Panc1 (cell line): ENCODE data around the gene ATAD2B. TPM values are rescaled to one million over a fixed set of nuclear protein-coding genes. Genes with fewer than 3 reads are reported as not detected.

Source experiments
- ATAC-seq: fragments of 200-7000 bp; cut with Tn5 transposase; 2 replicates; pipeline ENCODE4 v1.9.1; 2020; ENCODE audit warnings: mild to moderate bottlenecking, moderate library complexity
- BruUV-seq: library from RNA; stranded (reverse); fragments of 400-500 nt; replicated peaks from 2 replicates; lab custom pipeline; 2021; lab: Mats Ljungman, UMichigan
- CTCF ChIA-PET: fragments of 300-600 bp; sonication (Branson Sonifier 250); formaldehyde crosslinking; loops from one replicate; lab custom pipeline; 2022; ENCODE audit warnings: antibody characterized with exemption; lab: Charles Lee
- POLR2A ChIA-PET: fragments of 300-600 bp; sonication (Branson Sonifier 250); formaldehyde crosslinking; loops from one replicate; lab custom pipeline; 2022; ENCODE audit warnings: antibody characterized with exemption; lab: Charles Lee
- DNase-seq: peaks from one replicate; pipeline ENCODE4 v3.0.0-alpha.2; 2010; ENCODE audit warnings: low read depth, low spot score
- H3K27ac ChIP-seq: 2 replicates; pipeline ENCODE4 v1.5.1; 2011; ENCODE audit warnings: mild to moderate bottlenecking, low read length, inconsistent platforms
- H3K27me3 ChIP-seq: fragments of 200-500 bp; sonication (Bioruptor generic); 2 replicates; pipeline ENCODE4 v1.6.0; 2014; ENCODE audit warnings: low read length, inconsistent platforms; ENCODE audit not compliant: control insufficient read depth, insufficient read depth
- H3K36me3 ChIP-seq: fragments of 200-500 bp; sonication (Bioruptor generic); 2 replicates; pipeline ENCODE4 v1.5.1; 2014; ENCODE audit warnings: inconsistent platforms, mild to moderate bottlenecking, low read length, moderate library complexity; ENCODE audit not compliant: control insufficient read depth, insufficient read depth
- H3K4me1 ChIP-seq: 2 replicates; pipeline ENCODE4 v1.5.1; 2011; ENCODE audit warnings: inconsistent platforms, mild to moderate bottlenecking, low read length, moderate library complexity; ENCODE audit not compliant: control insufficient read depth, insufficient read depth
- H3K4me3 ChIP-seq, 2 experiments: 2 replicates each; pipeline ENCODE4 v1.5.1; 2011 to 2012; ENCODE audit warnings: low read depth in 2 of 2, low read length in 2 of 2, mild to moderate bottlenecking in 2 of 2, inconsistent platforms in 1 of 2, moderate library complexity in 1 of 2
- H3K9me3 ChIP-seq: fragments of 200-500 bp; sonication (Bioruptor generic); 2 replicates; pipeline ENCODE4 v1.5.1; 2014; ENCODE audit warnings: low read depth, mild to moderate bottlenecking, inconsistent platforms, low read length, moderate library complexity; ENCODE audit not compliant: control insufficient read depth, insufficient read depth
- CTCF ChIP-seq: fragments of 450-650 bp; IDR thresholded peaks from 2 replicates; pipeline ENCODE4 v1.5.1; 2017; ENCODE audit warnings: mild to moderate bottlenecking
- POLR2AphosphoS5 ChIP-seq: IDR thresholded peaks from 2 replicates; pipeline ENCODE4 v1.6.1; 2012; ENCODE audit warnings: mild to moderate bottlenecking, low read depth, low read length, moderate library complexity
- REST ChIP-seq, 2 experiments: IDR thresholded peaks; 2 replicates each; pipeline ENCODE4 v1.6.1; 2011 to 2012; ENCODE audit warnings: low read depth in 2 of 2, control low read depth in 1 of 2, low read length in 1 of 2, mild to moderate bottlenecking in 1 of 2, moderate library complexity in 1 of 2; ENCODE audit not compliant: insufficient read depth in 1 of 2
- SIN3A ChIP-seq: IDR thresholded peaks from 2 replicates; pipeline ENCODE4 v1.6.1; 2012; ENCODE audit warnings: low read depth, mild to moderate bottlenecking, low read length, moderate library complexity, borderline replicate concordance; ENCODE audit not compliant: insufficient read depth
- TCF7L2 ChIP-seq: IDR thresholded peaks from 2 replicates; pipeline ENCODE4 v1.6.1; 2011; ENCODE audit warnings: mild to moderate bottlenecking, low read depth, low read length, inconsistent platforms
- in situ Hi-C: cut with HindIII; loops from 2 replicates; pipeline ENCODE4 v1.10.0; 2016; ENCODE audit warnings: low sequenced_read_pairs, low pct_unique_long_range_greater_than_20kb
- intact Hi-C: fragments of 100-400 bp; cut with micrococcal nuclease; formaldehyde crosslinking; loops from one replicate; pipeline ENCODE4 v1.10.0; 2022; ENCODE audit not compliant: unreplicated experiment
- total RNA-seq: library from RNA; stranded (reverse); gene quantifications from one replicate; pipeline ENCODE4 v1.2.1, GENCODE V29; 2021; ENCODE audit not compliant: unreplicated experiment

Gene ATAD2B
- total RNA-seq, 1 experiment from 2014 or later, result 17.9 TPM

- H3K4me3 ChIP-seq, result no peak overlapping the region
- no peak for ATAC-seq
- no peak overlapping the region for H3K27ac ChIP-seq
- DNase-seq, result no peak
- peaks cover 9% of the 10 kb centered on the region; the same call in 1 of the 2 replicates for H3K4me1 ChIP-seq
- H3K9me3 ChIP-seq, result no peaks in the 10 kb centered on the region
- no peaks in the 10 kb centered on the region for H3K36me3 ChIP-seq
- H3K27me3 ChIP-seq, result no peaks in the 10 kb centered on the region
- TF ChIP-seq POLR2AphosphoS5 (no peak), TCF7L2 (no peak), CTCF (no peak), REST (IDR thresholded peaks at IDR 0.05; ENCODE audit: insufficient read depth in 1 of 2, low read depth in 2 of 2, low read length in 1 of 2) (no peak), SIN3A (no peak)
- ChIA-PET CTCF (interaction anchor here (0.6 kb wide), 1 partner anchor 192 kb away, joined by 3 read pairs; no protein-coding TSS in a partner anchor), POLR2A (no interaction called here)
- intact Hi-C loops (no loop called here), in situ Hi-C loops (no loop called here)
- BruUV-seq, result no TSS peak
These were observed 17.6 kb upstream of the ATAD2B start for GRCh38 chr2:23944527-23944926.

GRCh38 chr2:23943666-23944065 is 16.7 kb upstream of the ATAD2B start:
- in situ Hi-C loops, result no loop called here
- intact Hi-C loops, result no loop called here
- no peak for TF ChIP-seq SIN3A
- TF ChIP-seq REST (IDR thresholded peaks at IDR 0.05; ENCODE audit: insufficient read depth in 1 of 2, low read depth in 2 of 2, low read length in 1 of 2), result no peak
- TF ChIP-seq TCF7L2, result no peak
- no peak for TF ChIP-seq POLR2AphosphoS5
- no peak for TF ChIP-seq CTCF
- Histone ChIP-seq H3K9me3 (no peaks in the 10 kb centered on the region), H3K27ac (no peak overlapping the region), H3K27me3 (no peaks in the 10 kb centered on the region), H3K36me3 (no peaks in the 10 kb centered on the region), H3K4me3 (no peak overlapping the region), H3K4me1 (peaks cover 17% of the 10 kb centered on the region; the same call in 1 of the 2 replicates)
- ChIA-PET POLR2A (no interaction called here), CTCF (no interaction called here)
- BruUV-seq, result no TSS peak
- DNase-seq (no peak), ATAC-seq (no peak)
